Neural cell (in vitro differentiated cells): ENCODE data around the gene METAP2. TPM values are rescaled to one million over a fixed set of nuclear protein-coding genes. Genes with fewer than 3 reads are reported as not detected.

Experiments
- H2AFZ ChIP-seq: fragments of 200-600, 300-800 bp; sonication (generic), shearing (Covaris generic); 2 replicates; pipeline ENCODE4 v1.6.0; 2014; ENCODE audit warnings: low read depth, mild to moderate bottlenecking, antibody characterized with exemption, low read length, moderate library complexity
- H3F3A ChIP-seq: fragments of 200-600 bp; shearing (Covaris generic); 2 replicates; pipeline ENCODE4 v1.6.1; 2016; ENCODE audit warnings: mild to moderate bottlenecking, moderate library complexity, mixed read lengths, antibody characterized with exemption, low read length; ENCODE audit not compliant: insufficient read depth, poor library complexity, severe bottlenecking
- H3K27ac ChIP-seq: fragments of 200-600, 300-800 bp; sonication (generic), shearing (Covaris generic); 2 replicates; pipeline ENCODE4 v1.5.1; 2014; ENCODE audit warnings: mild to moderate bottlenecking, low read length, moderate library complexity
- H3K27me3 ChIP-seq: fragments of 300-800, 200-600 bp; sonication (generic), shearing (Covaris generic); 2 replicates; pipeline ENCODE4 v1.6.0; 2014; ENCODE audit warnings: mild to moderate bottlenecking, low read depth, low read length, moderate library complexity; ENCODE audit not compliant: insufficient read depth
- H3K36me3 ChIP-seq: fragments of 300-800, 200-600 bp; sonication (generic), shearing (Covaris generic); 2 replicates; pipeline ENCODE4 v1.5.1; 2014; ENCODE audit warnings: mild to moderate bottlenecking, antibody characterized with exemption, low read length, moderate library complexity; ENCODE audit not compliant: insufficient read depth
- H3K4me2 ChIP-seq: fragments of 300-800, 200-600 bp; sonication (generic), shearing (Covaris generic); 2 replicates; pipeline ENCODE4 v1.6.0; 2014; ENCODE audit warnings: mild to moderate bottlenecking, low read length
- H3K4me3 ChIP-seq: fragments of 300-800, 200-600 bp; sonication (generic), shearing (Covaris generic); 2 replicates; pipeline ENCODE4 v1.5.1; 2014; ENCODE audit warnings: mild to moderate bottlenecking, low read length, moderate library complexity
- H3K79me2 ChIP-seq: fragments of 200-600 bp; shearing (Covaris generic); replicated peaks from 2 replicates; pipeline ENCODE4 v1.6.0; 2014; ENCODE audit warnings: mild to moderate bottlenecking, low read length, moderate library complexity; ENCODE audit not compliant: insufficient read depth
- H3K9ac ChIP-seq: fragments of 300-800, 200-600 bp; sonication (generic), shearing (Covaris generic); 2 replicates; pipeline ENCODE4 v1.6.1; 2016; ENCODE audit warnings: mild to moderate bottlenecking, low read length, mixed read lengths
- H3K9me2 ChIP-seq: fragments of 200-600 bp; shearing (Covaris generic); 2 replicates; pipeline ENCODE4 v1.6.1; 2016; ENCODE audit warnings: mild to moderate bottlenecking, low read length, mixed read lengths; ENCODE audit not compliant: insufficient read depth
- H3K9me3 ChIP-seq: fragments of 200-600, 300-800 bp; sonication (generic), shearing (Covaris generic); 2 replicates; pipeline ENCODE4 v1.6.1; 2016; ENCODE audit warnings: mild to moderate bottlenecking, mixed run types, low read length, moderate library complexity, mixed read lengths
- H4K20me1 ChIP-seq: fragments of 200-600 bp; shearing (Covaris generic); 2 replicates; pipeline ENCODE4 v1.6.1; 2016; ENCODE audit warnings: mild to moderate bottlenecking, mixed run types; ENCODE audit not compliant: insufficient read depth
- CTCF ChIP-seq: fragments of 450-650 bp; IDR thresholded peaks from 2 replicates; pipeline ENCODE4 v1.5.1; 2014; ENCODE audit warnings: antibody characterized with exemption, mild to moderate bottlenecking, moderate library complexity; ENCODE audit not compliant: poor library complexity, severe bottlenecking
- EP300 ChIP-seq: fragments of 450-650 bp; conservative IDR thresholded peaks from 2 replicates; pipeline ENCODE4 v1.6.1; 2014; ENCODE audit warnings: antibody characterized with exemption, mild to moderate bottlenecking, moderate library complexity; ENCODE audit not compliant: poor library complexity, severe bottlenecking
- EZH2 ChIP-seq: fragments of 200-600, 300-800 bp; shearing (Covaris generic), sonication (generic); IDR thresholded peaks from 2 replicates; pipeline ENCODE4 v1.6.1; 2014; ENCODE audit warnings: antibody characterized with exemption, low read length, borderline replicate concordance, mild to moderate bottlenecking; ENCODE audit not compliant: insufficient read depth, poor library complexity, severe bottlenecking
- MXI1 ChIP-seq: fragments of 450-650 bp; conservative IDR thresholded peaks from 2 replicates; pipeline ENCODE4 v1.6.1; 2014; ENCODE audit warnings: antibody characterized with exemption, mild to moderate bottlenecking; ENCODE audit not compliant: poor library complexity, severe bottlenecking
- POLR2AphosphoS5 ChIP-seq: IDR thresholded peaks from 2 replicates; pipeline ENCODE4 v1.6.1; 2012
- RAD21 ChIP-seq: fragments of 450-650 bp; conservative IDR thresholded peaks from 2 replicates; pipeline ENCODE4 v1.6.1; 2014; ENCODE audit warnings: antibody characterized with exemption, mild to moderate bottlenecking, moderate library complexity
- REST ChIP-seq: IDR thresholded peaks from 2 replicates; pipeline ENCODE4 v1.6.1; 2012; ENCODE audit warnings: borderline replicate concordance
- SMC3 ChIP-seq: fragments of 450-650 bp; conservative IDR thresholded peaks from 2 replicates; pipeline ENCODE4 v1.6.1; 2014; ENCODE audit warnings: antibody characterized with exemption, mild to moderate bottlenecking, moderate library complexity; ENCODE audit not compliant: poor library complexity
- TAF1 ChIP-seq: IDR thresholded peaks from 2 replicates; pipeline ENCODE4 v1.6.1; 2012; ENCODE audit warnings: low read depth
- polyA plus RNA-seq: library from polyadenylated mRNA; depleted of rRNA; stranded (reverse); fragments of >200 nt; gene quantifications from 2 replicates; pipeline ENCODE4 v1.2.3, GENCODE V29; 2014

METAP2 gene
- polyA plus RNA-seq, 1 donor from 2014 or later: 78.0 TPM

GRCh38 chr12:95504140-95504539 is 30.2 kb downstream of the METAP2 start:
- H3K27ac ChIP-seq: no peak overlapping the region
- no peaks in the 10 kb centered on the region for H3K27me3 ChIP-seq
- H3K36me3 ChIP-seq: peaks cover 11% of the 10 kb centered on the region
- no peaks in the 10 kb centered on the region for H3K79me2 ChIP-seq
- H3K9me3 ChIP-seq: no peaks in the 10 kb centered on the region
- H3K4me2 ChIP-seq: no peak overlapping the region
- H2AFZ ChIP-seq: no peak overlapping the region
- H3K9me2 ChIP-seq: no peaks in the 10 kb centered on the region
- TF ChIP-seq REST (no peak), RAD21 (no peak), CTCF (no peak), EP300 (no peak), MXI1 (no peak), SMC3 (no peak)
- no peaks in the 10 kb centered on the region for H4K20me1 ChIP-seq
- no peak overlapping the region for H3K9ac ChIP-seq
- H3K4me3 ChIP-seq: no peak overlapping the region
- no peaks in the 10 kb centered on the region for H3F3A ChIP-seq

DNA sequence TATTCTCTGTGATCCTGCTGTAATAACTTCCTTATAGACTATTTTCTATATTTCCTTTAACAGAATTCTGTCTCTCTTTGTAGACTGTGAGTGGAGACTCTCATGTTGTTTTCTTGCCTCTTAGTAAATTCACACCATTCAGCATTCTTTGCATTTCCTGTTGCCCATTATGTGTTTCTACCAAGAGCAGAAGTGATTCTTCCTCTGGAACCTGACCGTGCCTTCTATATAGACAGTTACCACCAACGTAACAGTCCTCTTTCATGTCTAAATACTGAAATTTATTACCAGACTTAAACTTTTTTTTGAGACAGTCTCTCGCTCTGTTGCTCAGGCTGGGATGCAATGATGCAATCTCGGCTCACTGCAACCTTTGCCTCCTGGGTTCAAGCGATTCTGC is 31.1 kb downstream of the METAP2 start:
- H3K4me2 ChIP-seq: no peak overlapping the region
- TF ChIP-seq EP300 (no peak), TAF1 (no peak), SMC3 (no peak), MXI1 (no peak), EZH2 (no peak), REST (no peak), POLR2AphosphoS5 (no peak)
- no peak overlapping the region for H3K9ac ChIP-seq
- H3K79me2 ChIP-seq: no peaks in the 10 kb centered on the region
- H3K27me3 ChIP-seq: no peaks in the 10 kb centered on the region
- H3K36me3 ChIP-seq: peaks cover 6% of the 10 kb centered on the region
- H3K9me3 ChIP-seq: no peaks in the 10 kb centered on the region
- no peak overlapping the region for H3K27ac ChIP-seq
- H3F3A ChIP-seq: no peaks in the 10 kb centered on the region
- no peak overlapping the region for H2AFZ ChIP-seq
- H4K20me1 ChIP-seq: no peaks in the 10 kb centered on the region
- H3K4me3 ChIP-seq: no peak overlapping the region
- no peaks in the 10 kb centered on the region for H3K9me2 ChIP-seq
